ENCODE measurements around the gene OR6C65.

DNA sequence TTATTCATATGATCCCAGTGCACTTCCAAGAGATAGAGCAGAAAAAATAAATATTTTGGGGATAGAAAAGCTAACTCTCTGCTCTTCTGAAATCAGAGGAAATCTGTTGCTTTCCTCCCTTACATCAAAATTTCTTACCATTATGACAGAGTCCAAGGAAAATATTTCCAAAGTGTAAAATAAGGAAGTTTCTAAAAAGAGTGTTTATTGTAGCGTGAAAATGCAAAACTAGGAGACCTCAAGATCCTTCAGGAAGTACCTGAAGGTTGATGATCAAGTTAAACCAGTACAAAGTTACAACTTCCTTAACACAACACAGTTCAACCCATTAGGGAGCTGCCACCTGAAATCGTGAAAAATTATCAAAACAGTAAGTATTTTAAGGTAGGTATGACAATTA is 43.4 kb downstream of the OR6C65 start, which contains the start of gene OR6C2:
- TF ChIP-seq EZH2 (IDR thresholded peaks at IDR 0.05; ENCODE audit: borderline replicate concordance) = no peak
- TF ChIP-seq EZH2phosphoT487 (IDR thresholded peaks at IDR 0.05; ENCODE audit: low read depth, severe bottlenecking, unreplicated experiment) = no peak

Data from hepatocyte (in vitro differentiated cells).